ENCODE data around the gene PSMD14. TPM values are rescaled to one million over a fixed set of nuclear protein-coding genes. Genes with fewer than 3 reads are reported as not detected.

Gene PSMD14
- total RNA-seq, 1 experiment from 2014 or later = 83.7 TPM

DNA sequence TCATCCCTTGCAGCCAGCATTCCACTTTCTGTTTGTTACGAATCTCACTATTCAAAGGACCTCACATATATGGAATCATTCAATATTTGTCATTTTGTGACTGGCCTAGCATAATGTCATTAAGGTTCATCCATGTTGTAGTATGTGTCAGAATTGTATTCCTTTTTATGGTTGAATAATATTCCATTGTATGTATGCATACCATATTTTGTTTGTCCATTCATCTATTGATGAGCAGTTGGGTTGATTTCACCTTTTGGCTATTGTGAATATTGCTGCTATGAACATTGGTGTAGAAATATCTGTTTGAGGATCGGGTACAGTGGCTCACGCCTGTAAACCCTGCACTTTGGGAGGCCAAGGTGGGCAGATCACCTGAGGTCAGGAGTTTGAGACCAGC lies 35.0 kb downstream of the PSMD14 start:
- peaks cover 23% of the 10 kb centered on the region in 2 experiments for H3K4me1 Mint-ChIP-seq
- H3K18ac ChIP-seq (ENCODE audit: insufficient read length, low read depth, low read length) = no peak overlapping the region
- no peak overlapping the region for H3K4me3 Mint-ChIP-seq
- H3K9me3 Mint-ChIP-seq = peaks cover 0 to 4% of the 10 kb centered on the region in 2 experiments; a peak in 2 of 5 replicates
- H4K91ac ChIP-seq (ENCODE audit: insufficient read length, low read depth, low read length) = no peak overlapping the region
- no peak overlapping the region for H3K9ac ChIP-seq (ENCODE audit: extremely low read depth, insufficient read length, low read length)
- no peak overlapping the region for H3K14ac ChIP-seq (ENCODE audit: insufficient read depth, low read length)
- H3K79me1 ChIP-seq (ENCODE audit: insufficient read depth, low read depth, low read length, poor library complexity, severe bottlenecking) = no peaks in the 10 kb centered on the region
- H2AK5ac ChIP-seq (ENCODE audit: insufficient read length, low read length) = no peak overlapping the region
- H3K56ac ChIP-seq (ENCODE audit: insufficient read length, low read depth, low read length) = no peak overlapping the region
- no CpG with 5 or more reads among the region's 3 CpGs for WGBS (ENCODE audit: extremely low coverage, insufficient read length, low lambda C conversion rate)
- H3K36me3 Mint-ChIP-seq (ENCODE audit: insufficient read depth in 1 of 3, low read depth in 3 of 3) = peaks cover 8 to 21% (median 18%) of the 10 kb centered on the region in 3 experiments; a peak in 6 of 7 replicates
- no peak overlapping the region for H3K27ac Mint-ChIP-seq
- H3K9me3 ChIP-seq (ENCODE audit: control insufficient read depth, low read depth, low read length) = no peaks in the 10 kb centered on the region
- H2BK15ac ChIP-seq (ENCODE audit: low read depth, low read length) = no peak overlapping the region
- H2BK12ac ChIP-seq (ENCODE audit: insufficient read length, low read depth, low read length) = no peak overlapping the region
- H2BK120ac ChIP-seq (ENCODE audit: low read depth, low read length, poor library complexity, severe bottlenecking) = no peak overlapping the region
- no peak overlapping the region for H3K4me2 ChIP-seq (ENCODE audit: insufficient read depth, insufficient read length, low read length)
- H2BK5ac ChIP-seq (ENCODE audit: insufficient read length, low read length) = no peak overlapping the region
- no peaks in the 10 kb centered on the region for H3K27me3 Mint-ChIP-seq (ENCODE audit: low read depth)
- H3K27me3 ChIP-seq (ENCODE audit: insufficient read depth, low read length) = no peaks in the 10 kb centered on the region
- no peak overlapping the region for H4K8ac ChIP-seq (replicated peaks; ENCODE audit: insufficient read length, low read depth, low read length)
- TF ChIP-seq, protein P1, sequence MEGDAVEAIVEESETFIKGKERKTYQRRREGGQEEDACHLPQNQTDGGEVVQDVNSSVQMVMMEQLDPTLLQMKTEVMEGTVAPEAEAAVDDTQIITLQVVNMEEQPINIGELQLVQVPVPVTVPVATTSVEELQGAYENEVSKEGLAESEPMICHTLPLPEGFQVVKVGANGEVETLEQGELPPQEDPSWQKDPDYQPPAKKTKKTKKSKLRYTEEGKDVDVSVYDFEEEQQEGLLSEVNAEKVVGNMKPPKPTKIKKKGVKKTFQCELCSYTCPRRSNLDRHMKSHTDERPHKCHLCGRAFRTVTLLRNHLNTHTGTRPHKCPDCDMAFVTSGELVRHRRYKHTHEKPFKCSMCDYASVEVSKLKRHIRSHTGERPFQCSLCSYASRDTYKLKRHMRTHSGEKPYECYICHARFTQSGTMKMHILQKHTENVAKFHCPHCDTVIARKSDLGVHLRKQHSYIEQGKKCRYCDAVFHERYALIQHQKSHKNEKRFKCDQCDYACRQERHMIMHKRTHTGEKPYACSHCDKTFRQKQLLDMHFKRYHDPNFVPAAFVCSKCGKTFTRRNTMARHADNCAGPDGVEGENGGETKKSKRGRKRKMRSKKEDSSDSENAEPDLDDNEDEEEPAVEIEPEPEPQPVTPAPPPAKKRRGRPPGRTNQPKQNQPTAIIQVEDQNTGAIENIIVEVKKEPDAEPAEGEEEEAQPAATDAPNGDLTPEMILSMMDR (conservative IDR thresholded peaks at IDR 0.05) = no peak
- no peak overlapping the region for H2AFZ ChIP-seq (ENCODE audit: low read length)
- no peak overlapping the region for H3T11ph ChIP-seq (ENCODE audit: low read length)
- no peaks in the 10 kb centered on the region; the same call in 1 of the 2 replicates for H3K4me1 ChIP-seq (ENCODE audit: insufficient read depth, low read length)
- DNase-seq = no peak
- no peak overlapping the region for H3K4ac ChIP-seq (ENCODE audit: low read depth, low read length)
- H2BK20ac ChIP-seq (ENCODE audit: low read depth, low read length, poor library complexity, severe bottlenecking) = no peak overlapping the region
- H3K23ac ChIP-seq (ENCODE audit: insufficient read length, low read depth, low read length) = no peak overlapping the region
- H3K23me2 ChIP-seq (ENCODE audit: insufficient read length, low read depth, low read length, poor library complexity, severe bottlenecking) = no peaks in the 10 kb centered on the region
- H4K5ac ChIP-seq (ENCODE audit: insufficient read length, low read depth, low read length) = no peak overlapping the region
- no peak overlapping the region for H3K27ac ChIP-seq (ENCODE audit: insufficient read length, low read depth, low read length)
- no peaks in the 10 kb centered on the region for H4K20me1 ChIP-seq (ENCODE audit: control insufficient read depth, insufficient read depth, insufficient read length)
- H3K79me2 ChIP-seq (ENCODE audit: insufficient read depth, low read length) = peaks cover 7% of the 10 kb centered on the region; the same call in 1 of the 2 replicates
